Measurements from ENCODE around the gene CSRNP3.
"Not testable (repeated sequence)": the region's sequence is repeated elsewhere in the genome, so short reads cannot be mapped to it uniquely, and the experiment has no call there.

Gene CSRNP3

DNA sequence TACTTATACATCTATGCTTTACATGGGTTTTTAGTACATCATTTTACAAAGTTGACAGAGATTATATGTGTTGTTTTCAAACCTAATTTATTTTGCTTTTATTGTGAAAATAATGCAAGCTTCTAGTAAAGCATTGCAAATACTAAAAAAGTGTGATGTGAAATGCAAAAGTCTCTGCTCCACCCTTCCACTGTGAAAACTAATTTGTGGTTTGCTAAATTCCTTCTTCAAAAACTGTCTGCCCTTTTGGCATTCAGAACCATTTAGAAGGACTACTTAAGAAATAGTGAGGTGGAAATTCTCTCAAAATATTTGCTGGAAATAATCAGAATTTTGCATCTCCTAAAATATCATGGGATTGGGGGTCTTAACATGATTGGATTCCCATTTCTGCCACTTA lies 78.4 kb downstream of the CSRNP3 start:
- DNase-seq: no peak

DNA sequence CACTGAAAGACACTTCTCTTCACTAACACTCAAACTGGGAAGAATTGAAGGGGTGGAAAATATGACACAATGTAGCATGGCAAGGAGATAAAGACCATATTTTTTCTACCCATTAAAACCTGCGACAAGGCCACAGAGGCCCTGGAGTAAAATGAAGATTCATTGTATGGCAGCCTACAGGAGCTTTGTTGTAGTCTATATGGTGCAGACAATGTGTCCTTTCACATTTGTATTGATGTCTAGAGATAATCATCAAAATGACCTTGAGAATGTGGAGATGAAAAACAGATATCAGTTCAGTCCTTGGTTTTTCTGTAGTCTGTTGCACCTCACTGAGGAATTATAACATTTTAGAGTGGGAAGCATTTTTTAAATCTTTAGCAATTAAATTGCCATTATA lies 80.1 kb downstream of the CSRNP3 start:
- no peak for DNase-seq

DNA sequence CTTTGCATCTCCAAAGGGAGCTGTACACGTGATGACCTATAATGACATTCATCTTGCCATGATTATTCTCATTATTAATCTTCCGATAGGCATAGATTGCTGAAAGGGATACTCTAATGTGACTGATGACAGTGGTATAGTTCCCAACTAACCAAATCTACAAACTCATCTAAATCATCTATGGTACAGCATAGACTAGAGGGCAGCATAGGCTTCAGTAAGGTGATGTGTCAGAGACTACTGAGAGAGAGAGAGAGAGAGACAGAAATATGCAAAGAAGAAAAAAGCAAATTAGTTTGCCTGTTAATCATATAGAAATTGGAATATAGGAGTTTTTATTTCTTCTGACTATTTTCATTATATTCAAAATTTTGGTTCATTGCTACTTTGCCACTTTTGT lies 89.3 kb downstream of the CSRNP3 start:
- DNase-seq: no peak

DNA sequence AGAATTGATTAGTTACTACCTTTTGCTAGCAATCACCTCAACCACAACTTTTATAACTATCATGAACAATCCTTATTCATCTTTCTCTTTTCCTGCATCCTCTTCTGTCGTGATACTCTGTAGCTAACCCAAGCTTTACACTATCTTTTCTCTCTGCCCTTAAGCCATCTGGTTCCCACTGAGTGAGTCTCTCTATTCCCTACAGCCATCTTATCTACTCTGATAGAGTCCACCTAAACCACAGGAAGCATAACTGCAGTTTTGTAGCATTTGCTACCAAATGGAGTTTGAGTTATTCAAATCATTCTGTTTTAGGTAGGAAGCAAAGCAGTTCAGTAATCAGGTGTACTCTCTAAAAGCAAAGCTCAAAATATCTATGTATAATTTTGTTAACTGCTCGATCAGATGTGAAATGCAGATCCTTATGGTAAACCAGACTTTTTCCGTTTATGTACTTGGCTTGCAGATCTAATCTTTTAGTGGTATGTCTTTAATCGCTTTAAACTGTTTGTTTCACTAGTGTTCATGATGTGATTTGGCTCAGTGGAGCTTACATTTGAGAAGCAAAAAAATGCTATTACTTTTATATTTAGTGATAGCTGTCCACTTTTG lies 91.0 kb downstream of the CSRNP3 start:
- DNase-seq: no peak

DNA sequence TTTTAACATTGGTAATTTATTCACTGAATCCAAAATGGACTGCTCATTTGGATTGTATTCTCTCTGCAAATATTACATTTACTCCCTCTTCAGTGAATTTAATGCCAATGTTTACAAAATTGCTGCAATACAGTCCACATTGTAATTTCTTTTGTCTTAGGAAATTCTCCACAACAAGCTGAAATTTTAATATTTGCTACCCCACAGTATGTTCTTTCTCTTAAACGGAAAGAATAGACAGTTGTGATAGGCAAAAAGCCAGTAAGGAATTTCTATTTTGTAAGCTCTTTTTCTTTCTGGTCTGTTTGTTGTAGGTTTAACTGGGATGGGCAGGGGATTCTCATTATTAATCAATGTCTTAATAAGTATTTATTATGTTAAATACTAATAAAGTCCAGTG lies 92.0 kb downstream of the CSRNP3 start:
- no peak for DNase-seq

DNA sequence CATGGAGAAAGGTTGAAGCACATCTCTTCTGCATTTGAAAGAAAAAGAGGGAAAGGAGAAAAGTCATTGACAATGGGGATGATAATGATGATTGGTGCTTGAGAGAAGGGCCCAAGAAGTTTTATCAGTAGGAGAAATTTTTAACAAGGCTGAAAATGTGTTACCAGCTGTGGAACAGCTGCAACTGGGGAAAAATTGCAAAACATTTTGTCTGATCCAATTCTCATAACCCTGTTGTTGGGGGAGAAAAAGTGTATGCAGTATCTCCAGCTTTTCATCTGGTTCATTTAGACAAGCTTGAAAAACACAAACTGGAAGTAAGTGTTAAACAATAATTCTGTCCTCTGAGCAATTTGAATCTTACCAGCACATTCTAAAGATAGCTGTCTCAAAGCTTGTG lies 92.7 kb downstream of the CSRNP3 start:
- no peak for DNase-seq

DNA sequence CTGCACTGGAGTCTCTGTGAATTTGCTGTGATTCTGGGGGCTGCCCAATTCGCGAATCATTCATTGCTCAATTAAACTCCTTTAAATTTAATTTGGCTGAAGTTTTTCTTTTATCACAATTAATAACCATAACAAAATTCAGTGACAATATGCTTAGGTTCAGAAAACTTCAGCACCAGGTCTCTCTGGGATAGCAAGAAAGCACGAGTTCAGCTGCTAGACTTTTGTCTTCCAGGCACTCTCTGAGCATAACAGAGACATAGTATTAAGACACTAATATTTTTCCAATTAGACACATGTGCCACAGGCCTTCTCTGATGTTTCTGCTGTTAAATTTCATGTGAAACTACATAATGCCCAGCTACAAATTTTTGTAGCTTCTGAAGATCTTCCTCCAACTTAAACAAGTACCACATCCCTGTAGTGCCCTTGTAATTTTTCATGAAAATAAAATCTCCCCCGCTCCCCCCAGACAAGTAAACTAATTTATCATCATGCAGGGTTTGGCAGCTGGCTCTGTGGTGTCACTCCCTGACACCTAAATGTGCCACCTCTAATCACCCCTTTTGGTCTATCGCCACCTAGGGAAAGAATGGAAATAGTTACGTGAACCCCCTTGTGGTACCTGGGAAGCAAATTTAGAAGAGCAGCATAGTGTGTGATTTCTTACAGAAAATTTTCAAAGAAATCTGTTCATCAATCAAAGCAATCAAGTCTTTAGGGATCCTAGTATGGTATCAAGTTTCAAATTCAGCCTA lies 94.1 kb downstream of the CSRNP3 start:
- no peak for DNase-seq

DNA sequence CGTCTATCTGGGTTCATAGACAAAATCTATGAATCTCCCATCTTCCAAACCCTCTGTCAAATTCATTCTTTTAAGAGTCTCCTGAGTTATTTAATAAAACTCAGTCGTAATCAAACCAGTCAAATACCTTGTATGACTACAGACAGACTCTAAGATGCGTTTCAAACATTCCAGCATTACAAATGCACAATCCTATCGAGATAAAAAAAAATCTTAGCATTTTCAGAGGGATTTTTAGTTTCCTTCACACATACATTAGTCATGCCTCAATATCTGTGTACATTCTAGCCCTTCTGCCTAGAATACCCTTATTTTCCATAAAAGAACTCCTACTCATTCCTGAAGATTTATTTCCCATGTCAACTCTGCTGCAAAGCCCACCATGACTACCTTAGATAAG lies 96.5 kb downstream of the CSRNP3 start:
- DNase-seq: no peak

DNA sequence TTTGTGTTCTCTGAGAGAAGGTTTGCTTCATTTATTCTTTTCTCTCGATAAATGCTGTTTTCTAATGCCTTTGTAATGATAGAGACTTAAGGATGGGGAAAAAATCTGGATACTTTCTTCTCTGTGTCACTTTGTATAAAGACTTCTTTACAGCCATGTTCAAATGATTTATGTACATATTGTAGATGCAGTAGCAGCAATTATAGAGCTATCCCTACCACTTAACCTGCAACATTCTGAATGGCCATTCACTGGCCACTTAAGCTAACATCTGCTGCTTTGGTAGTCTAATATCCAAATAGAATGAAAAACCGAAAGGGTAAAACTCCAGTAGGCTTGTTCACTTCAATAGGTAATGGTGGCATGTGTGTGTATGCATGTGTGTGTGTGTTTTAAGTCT lies 97.8 kb downstream of the CSRNP3 start:
- DNase-seq: peak; percentile 76

DNA sequence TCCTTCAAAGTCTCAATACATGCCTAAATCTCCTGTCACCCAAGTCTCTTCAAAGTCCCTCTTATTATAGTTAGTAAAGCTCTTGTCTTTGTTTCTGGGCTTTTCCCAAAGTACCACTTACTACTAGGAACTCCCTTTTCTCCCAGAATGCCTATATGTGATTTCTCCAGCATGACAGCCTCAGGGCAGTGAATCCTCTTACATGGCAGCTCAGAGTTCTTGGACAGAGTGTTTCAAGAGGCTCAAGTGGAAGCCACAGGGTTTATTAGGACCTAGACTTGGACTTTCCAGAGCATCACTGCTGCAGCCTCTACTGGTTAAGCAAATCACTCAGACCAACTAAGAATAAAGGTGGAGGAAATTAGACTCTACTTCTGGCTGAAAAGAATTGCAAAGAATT lies 98.9 kb downstream of the CSRNP3 start:
- no peak for DNase-seq

DNA sequence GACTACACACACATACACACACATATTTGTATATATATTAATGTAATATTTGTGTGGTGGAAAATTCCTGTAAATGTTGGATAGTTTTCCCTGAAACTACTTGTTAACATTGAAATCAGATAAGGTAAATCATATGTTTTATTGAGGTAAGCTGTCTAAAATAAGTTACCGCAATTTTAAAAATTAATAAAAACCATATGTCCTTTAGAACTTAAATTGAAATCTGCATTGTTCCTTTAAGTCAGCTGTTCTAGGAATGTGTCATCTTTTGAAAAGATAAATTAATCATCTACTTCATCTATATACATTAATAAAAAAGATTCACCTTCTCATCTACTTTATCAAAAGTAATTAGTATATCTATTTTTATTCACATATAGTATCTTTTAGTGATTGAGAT lies 102.0 kb downstream of the CSRNP3 start:
- DNase-seq: no peak

DNA sequence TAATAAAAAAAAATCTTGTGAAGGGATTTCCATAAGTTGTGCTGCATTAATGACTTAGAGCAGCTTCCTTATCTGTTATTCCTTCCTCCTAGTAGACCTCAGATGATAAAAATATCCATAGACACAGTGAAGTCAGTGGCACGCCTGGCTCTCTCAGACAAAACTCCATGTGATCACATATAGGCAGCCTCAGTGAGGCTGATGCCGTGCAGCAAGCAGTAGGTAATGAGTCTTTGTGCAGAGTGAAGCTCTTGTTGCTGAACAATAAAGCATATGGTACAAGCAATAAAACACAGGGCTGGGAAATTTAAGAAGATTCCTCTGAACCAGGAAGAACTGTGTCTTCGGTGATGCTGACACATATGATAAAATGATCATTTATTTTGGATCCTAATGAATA lies 102.7 kb downstream of the CSRNP3 start:
- DNase-seq: peak; percentile 68

DNA sequence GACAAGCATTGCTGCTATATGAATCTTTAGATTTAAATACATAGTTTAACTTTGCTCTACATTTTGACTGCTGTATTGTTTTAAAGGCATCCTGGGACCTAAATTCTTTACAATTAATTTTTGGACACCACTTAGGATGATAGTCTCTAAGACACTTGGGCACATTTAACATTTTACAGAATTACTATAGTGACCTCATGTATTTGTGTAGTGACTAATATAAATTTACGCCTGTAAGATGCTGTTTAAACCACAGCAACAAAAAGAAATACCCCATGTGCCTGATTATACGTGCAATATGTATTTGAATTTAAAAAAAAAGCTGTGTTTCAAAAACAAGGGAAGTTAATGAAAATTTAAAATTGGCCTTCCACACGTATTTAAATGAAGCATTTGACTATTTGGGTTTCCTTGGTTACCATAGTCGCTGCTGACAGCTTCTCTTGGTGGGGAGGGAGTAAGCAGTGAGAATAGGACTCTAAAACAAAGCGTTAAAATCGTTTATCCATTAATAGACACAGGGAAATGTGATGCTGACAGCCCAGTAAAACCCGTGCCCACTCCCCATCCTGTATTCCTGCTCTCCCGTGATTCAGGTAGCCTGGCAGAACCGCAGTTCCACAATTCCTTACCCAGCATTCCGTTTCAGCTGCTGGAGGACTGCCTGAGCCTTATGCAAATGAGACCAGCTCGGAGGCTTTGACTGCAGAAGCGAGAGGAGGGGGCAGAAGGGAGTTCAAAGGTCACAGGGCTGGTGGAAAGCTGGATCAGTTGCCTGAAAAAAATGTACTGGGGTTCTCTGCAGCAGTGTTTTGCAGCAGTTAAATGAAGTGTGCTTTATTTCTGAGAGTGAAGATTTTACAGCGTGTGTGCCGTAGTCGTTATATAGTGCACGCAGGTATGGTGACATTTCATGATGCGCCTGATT lies 104.3 kb downstream of the CSRNP3 start:
- DNase-seq: peak; percentile 86

DNA sequence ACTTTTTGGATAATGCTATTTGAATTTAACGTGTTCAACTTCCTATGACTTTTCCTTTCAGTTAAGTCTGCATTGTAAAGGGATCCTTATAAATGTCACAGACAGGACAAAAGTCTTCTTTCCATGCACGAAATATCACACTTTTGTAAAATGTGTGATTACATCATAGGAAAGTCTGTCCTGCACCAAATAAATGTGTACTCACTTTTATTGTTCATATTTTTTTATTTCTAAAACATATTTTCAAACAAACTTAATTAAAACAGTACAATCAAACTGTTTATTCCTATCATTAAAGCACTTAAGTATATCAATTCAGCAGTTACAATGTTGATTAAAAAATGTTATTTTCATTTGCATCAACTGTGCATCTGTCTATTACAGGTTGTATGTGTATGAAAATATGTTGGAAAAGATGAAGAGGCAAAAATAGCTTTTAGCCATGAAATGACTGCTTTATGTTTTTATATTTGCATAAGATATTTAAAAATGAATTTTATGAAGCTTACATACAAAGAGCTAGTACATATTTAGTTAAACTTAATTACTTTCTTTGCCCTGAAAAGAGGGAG lies 105.6 kb downstream of the CSRNP3 start:
- no peak for DNase-seq

DNA sequence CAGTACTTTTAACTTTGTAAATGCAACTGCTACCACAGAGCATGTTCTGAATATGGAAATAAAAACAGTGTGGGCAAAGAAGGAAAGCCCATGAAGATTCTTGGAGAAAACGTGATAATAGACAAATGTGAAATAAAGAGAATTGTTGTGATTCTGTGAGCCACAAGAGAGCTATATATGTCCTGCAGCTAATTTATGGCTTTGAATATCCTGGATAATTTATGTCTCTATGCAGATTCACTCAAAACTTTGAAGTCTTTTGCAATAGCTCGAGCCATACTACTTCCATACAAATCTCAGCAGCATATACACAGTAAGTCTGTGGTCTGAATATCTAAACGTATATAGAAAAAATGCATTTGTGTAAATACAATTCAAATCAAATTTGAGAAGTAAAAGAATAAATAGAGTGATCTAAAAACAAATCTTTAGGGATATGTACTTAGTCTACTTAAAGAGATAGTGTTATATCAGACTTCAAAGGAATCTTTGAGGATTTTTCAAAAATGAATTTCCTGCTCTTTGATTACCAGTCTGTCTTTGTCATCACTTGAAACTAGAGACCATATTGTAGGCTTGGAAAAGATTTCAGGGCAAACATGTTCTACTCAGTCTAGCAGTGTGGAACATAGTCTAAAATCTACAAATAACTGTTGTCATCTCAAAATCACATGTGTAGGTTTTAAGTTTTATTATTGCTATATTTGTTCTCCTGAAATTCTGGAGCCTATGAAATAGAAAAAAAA lies 107.1 kb downstream of the CSRNP3 start:
- DNase-seq: no peak

DNA sequence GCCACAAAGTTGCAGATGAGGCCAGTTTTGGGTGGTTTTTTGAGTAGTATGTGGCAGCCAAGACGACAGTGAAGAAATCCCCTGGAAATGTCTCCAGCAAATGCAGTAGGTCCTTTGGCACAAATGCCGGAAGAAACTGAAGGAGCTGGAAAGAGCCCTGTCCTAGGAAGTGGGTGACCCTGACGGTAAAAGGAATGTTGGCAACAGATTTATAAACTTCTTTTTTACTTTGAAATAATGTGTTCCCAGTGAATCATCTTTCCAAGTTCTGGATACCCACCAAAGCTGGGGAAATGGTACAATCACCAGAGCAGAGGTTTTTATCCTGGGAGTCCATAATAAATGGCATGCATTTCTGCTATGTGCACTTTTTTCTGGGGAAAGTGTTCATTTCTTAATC lies 112.9 kb downstream of the CSRNP3 start:
- no peak for DNase-seq

DNA sequence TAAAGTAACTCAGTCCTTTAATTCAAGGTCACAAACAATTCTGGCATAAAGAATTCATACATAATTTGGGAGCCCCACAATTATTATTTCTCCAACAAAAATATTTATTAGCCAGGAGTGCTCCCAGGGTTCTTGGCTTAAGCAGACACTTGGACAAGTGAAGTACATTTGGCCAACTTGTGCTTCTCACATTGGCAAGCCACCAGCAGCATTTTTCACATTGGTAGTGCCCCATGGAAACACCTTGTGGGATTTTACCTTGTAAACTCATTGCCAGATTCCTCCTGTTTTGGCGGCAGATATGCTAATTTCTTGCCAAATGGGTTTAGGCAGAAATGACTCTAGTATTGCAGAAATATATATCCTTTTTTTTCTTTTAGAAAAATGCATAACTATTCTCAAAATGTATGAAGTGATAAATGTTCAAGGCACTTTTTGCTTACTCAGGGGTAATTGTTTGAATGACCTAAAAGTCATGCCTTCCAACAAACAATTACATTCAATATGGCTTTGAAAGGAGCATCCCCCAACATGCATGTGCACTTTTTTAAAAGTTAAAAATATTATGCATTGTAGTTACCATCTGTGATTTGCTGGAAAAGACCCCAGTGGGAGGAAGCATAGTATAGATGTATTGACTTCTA lies 113.5 kb downstream of the CSRNP3 start:
- DNase-seq: no peak

DNA sequence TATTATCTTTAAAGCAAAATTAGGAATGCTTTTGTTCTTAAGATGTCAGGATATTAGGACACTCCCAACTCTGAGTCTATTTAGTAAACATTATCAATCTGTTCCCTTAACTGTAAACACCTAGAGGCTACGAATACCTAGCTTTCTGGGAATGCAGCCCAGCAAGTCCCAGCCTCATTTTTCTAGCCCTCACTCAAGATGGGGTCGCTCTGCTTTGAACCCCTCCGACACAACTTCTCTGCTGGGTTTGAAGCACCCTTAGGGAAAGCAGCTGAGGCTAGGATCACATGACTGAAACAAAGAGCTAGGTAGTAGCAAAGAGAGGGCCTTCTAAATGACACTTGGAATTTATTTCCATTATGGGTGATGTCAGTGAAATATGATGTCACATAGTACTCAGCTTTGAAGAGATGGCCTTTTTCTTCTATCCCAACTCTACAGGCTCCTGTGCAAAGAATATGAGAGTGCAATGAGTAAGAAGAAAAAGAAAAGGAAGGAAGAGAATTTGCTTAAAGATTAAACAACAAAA lies 114.7 kb downstream of the CSRNP3 start:
- no peak for DNase-seq

DNA sequence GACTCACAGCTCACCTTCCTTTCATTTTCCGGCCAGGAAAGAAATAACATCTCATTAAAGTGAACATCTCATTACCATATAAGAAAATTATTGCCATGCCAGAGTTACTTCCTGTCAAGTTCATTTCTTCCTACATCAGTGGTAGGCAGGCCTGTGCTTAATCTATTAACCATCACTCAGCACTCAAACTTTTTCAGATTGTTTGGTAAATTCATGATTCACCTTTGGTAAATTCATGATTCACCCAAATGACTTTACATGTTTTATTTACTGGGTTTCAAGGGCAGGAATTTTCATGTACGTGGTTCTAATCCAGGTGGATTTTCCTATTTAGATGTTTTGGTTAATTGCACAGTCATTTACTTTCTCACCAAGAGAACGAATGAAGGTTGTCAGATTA lies 116.5 kb downstream of the CSRNP3 start:
- DNase-seq: no peak

DNA sequence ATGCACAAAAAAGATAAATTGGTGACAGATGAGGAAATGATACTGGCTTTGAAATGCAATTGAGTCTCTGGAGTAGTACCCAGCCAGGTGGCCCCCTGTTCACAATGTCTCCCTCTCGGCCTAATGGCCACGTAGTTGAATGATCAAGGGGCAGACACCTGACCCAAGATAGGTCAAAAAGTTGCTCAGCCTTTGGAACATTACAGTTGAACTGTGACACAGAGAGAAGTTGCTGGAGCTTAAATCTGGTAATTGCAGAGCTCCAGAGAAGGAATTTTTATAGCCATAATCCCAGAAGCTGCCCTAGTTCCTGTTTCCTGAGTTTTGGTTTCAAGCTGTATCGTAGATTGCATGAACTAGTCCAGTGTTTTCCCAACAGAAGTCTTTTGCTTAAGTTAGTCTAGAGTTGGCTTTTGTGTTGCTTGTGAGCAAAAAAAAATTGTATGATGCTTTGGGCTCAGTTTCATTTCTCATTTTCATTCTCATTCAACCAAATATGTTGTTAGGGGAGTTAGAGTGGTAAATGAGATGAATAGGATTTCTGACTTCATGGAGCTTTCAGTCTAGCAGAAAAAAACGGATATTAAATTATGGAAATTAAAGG lies 117.9 kb downstream of the CSRNP3 start:
- no peak for DNase-seq

DNA sequence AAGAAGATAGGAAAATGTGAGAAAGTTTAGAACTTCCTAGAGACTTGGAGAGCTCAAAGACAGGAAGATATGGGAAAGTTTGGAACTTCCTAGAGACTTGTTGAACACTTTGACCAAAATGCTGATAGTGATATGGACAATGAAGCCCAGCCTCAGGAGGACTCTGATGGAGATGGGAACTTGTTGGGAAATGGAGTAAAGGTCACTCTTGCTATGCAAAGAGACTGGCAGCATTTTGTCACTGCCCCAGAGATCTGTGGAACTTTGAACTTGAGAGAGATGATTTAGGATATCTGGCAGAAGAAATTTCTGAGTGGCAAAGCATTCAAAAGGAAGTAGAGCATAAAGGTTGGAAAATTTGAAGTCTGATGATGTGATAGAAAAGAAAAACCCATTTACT lies 121.5 kb downstream of the CSRNP3 start:
- DNase-seq: not testable (repeated sequence)

DNA sequence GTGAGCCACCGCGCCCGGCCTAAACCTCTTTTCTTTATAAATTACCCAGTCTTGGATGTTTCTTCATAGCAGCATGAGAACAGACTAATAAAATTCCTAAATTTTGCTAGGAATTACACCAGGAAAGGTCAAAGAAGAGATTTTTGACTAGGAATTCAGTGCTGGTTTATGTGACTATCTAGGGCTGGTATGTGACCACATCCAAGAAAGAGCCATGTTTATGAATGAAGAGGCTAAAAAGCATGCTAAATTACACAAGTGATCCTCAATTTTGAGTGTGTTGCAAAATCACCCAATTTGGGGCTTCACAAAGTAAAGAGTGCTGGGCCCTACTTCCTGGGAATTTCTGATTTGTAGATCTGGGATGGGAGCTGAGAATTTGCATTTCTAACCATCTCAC lies 123.6 kb downstream of the CSRNP3 start:
- DNase-seq: no peak

Measured in NCI-H2029 (cell line).